Esophagus muscularis mucosa (tissue), 4 donors: ENCODE data around the gene B3GNT7.

Experiments
- EP300 ChIP-seq: sonication (generic); formaldehyde crosslinking; IDR thresholded peaks from one replicate; pipeline ENCODE4 v1.6.1; 2017; ENCODE audit warnings: antibody characterized with exemption
- POLR2A ChIP-seq: fragments of 450-650 bp; IDR thresholded peaks from one replicate; pipeline ENCODE4 v1.6.1; 2017; ENCODE audit warnings: antibody characterized with exemption, moderate library complexity, mild to moderate bottlenecking, low read depth
- POLR2AphosphoS5 ChIP-seq, 2 donors: sonication (generic); formaldehyde crosslinking; IDR thresholded peaks; one replicate each; pipeline ENCODE4 v1.6.1; 2017; ENCODE audit warnings: antibody characterized with exemption in 2 of 2
- TF ChIP-seq, protein P1 (sequence below), 3 experiments: fragments of 200-600 bp in 2 of 3; fragments of 450-650 bp in 1 of 3; sonication (generic) in 2 of 3; IDR thresholded peaks; one replicate each; pipeline ENCODE4 v1.5.1; 2017 to 2019; ENCODE audit warnings: antibody characterized with exemption in 3 of 3, mild to moderate bottlenecking in 2 of 3, moderate library complexity in 1 of 3

- TF ChIP-seq, protein P1, sequence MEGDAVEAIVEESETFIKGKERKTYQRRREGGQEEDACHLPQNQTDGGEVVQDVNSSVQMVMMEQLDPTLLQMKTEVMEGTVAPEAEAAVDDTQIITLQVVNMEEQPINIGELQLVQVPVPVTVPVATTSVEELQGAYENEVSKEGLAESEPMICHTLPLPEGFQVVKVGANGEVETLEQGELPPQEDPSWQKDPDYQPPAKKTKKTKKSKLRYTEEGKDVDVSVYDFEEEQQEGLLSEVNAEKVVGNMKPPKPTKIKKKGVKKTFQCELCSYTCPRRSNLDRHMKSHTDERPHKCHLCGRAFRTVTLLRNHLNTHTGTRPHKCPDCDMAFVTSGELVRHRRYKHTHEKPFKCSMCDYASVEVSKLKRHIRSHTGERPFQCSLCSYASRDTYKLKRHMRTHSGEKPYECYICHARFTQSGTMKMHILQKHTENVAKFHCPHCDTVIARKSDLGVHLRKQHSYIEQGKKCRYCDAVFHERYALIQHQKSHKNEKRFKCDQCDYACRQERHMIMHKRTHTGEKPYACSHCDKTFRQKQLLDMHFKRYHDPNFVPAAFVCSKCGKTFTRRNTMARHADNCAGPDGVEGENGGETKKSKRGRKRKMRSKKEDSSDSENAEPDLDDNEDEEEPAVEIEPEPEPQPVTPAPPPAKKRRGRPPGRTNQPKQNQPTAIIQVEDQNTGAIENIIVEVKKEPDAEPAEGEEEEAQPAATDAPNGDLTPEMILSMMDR (IDR thresholded peaks at IDR 0.05): no peak
- TF ChIP-seq EP300 (no peak), POLR2AphosphoS5 (IDR thresholded peaks at IDR 0.05) (no peak), POLR2A (no peak)
Measured at GRCh38 chr2:231429901-231430300, 34.4 kb downstream of the B3GNT7 start.
